ENCODE measurements around the gene ATP8A2. TPM values are rescaled to one million over a fixed set of nuclear protein-coding genes. Genes with fewer than 3 reads are reported as not detected.
A peak's percentile ranks its signal among the peaks of the same experiment; 100 is the strongest.
"Not testable (repeated sequence)": the region's sequence is repeated elsewhere in the genome, so short reads cannot be mapped to it uniquely, and the experiment has no call there.

The ATP8A2 gene
- total RNA-seq, 1 experiment from 2014 or later: 5.2 TPM

GRCh38 chr13:25772534-25772933, 400.8 kb downstream of the ATP8A2 start:
- ChIA-PET POLR2A (interaction anchor here (1.3 kb wide), 1 partner anchor 11 kb away, joined by 3 read pairs; no protein-coding TSS in a partner anchor), CTCF (interaction anchor here (1.4 kb wide), 1 partner anchor 57 kb away, joined by 3 read pairs; no protein-coding TSS in a partner anchor)
- peak; percentile 86 for TF ChIP-seq HMGA2 (CRISPR knock-in tag; IDR thresholded peaks at IDR 0.05)
- peaks cover 37% of the 10 kb centered on the region for H3K4me1 Mint-ChIP-seq
- DNase-seq (ENCODE audit: low spot score); H3K27ac Mint-ChIP-seq; H3K36me3 Mint-ChIP-seq; ATAC-seq; H3K27me3 Mint-ChIP-seq (ENCODE audit: low read depth); H3K4me3 Mint-ChIP-seq: not testable (repeated sequence)
- H3K9me3 Mint-ChIP-seq: peaks cover 12% of the 10 kb centered on the region

- peaks cover 48% of the 10 kb centered on the region for H3K4me1 Mint-ChIP-seq
- H3K4me3 Mint-ChIP-seq; DNase-seq (ENCODE audit: low spot score); CTCF ChIA-PET; H3K27ac Mint-ChIP-seq; ATAC-seq; H3K36me3 Mint-ChIP-seq; H3K9me3 Mint-ChIP-seq; POLR2A ChIA-PET; H3K27me3 Mint-ChIP-seq (ENCODE audit: low read depth): not testable (repeated sequence)
These were observed 402.3 kb downstream of the ATP8A2 start for GRCh38 chr13:25774056-25774455.

GRCh38 chr13:25775275-25775674, 403.5 kb downstream of the ATP8A2 start:
- POLR2A ChIA-PET: no interaction called here
- ATAC-seq (no peak), DNase-seq (ENCODE audit: low spot score) (no peak)
- TF ChIP-seq HMGA2 (CRISPR knock-in tag; IDR thresholded peaks at IDR 0.05): no peak
- no peak for TF ChIP-seq AFF4 (CRISPR knock-in tag; IDR thresholded peaks at IDR 0.05; ENCODE audit: borderline replicate concordance)
- no peak for TF ChIP-seq MYBL2 (CRISPR knock-in tag; IDR thresholded peaks at IDR 0.05)
- TF ChIP-seq RELA (CRISPR knock-in tag; IDR thresholded peaks at IDR 0.05; ENCODE audit: borderline replicate concordance): no peak
- TF ChIP-seq CTCF (IDR thresholded peaks at IDR 0.05): no peak
- TF ChIP-seq SP1 (CRISPR knock-in tag; conservative IDR thresholded peaks at IDR 0.05): no peak
- TF ChIP-seq NFYB (CRISPR knock-in tag; conservative IDR thresholded peaks at IDR 0.05; ENCODE audit: low read depth): no peak
- TF ChIP-seq ATF2 (CRISPR knock-in tag; IDR thresholded peaks at IDR 0.05; ENCODE audit: borderline replicate concordance, low read depth): no peak
- TF ChIP-seq ZMAT4 (CRISPR knock-in tag; IDR thresholded peaks at IDR 0.05): no peak
- no peak for TF ChIP-seq IRF2 (CRISPR knock-in tag; IDR thresholded peaks at IDR 0.05; ENCODE audit: borderline replicate concordance, low read depth)
- no peak for TF ChIP-seq ZNF671 (CRISPR knock-in tag; IDR thresholded peaks at IDR 0.05)
- TF ChIP-seq NFATC4 (CRISPR knock-in tag; IDR thresholded peaks at IDR 0.05): no peak
- TF ChIP-seq RORB (CRISPR knock-in tag; IDR thresholded peaks at IDR 0.05): no peak
- TF ChIP-seq STAT6 (CRISPR knock-in tag; conservative IDR thresholded peaks at IDR 0.05; ENCODE audit: low read depth): no peak
- no peak for TF ChIP-seq ZBTB43 (CRISPR knock-in tag; IDR thresholded peaks at IDR 0.05)
- no peak for TF ChIP-seq TCF7 (CRISPR knock-in tag; IDR thresholded peaks at IDR 0.05; ENCODE audit: low read depth)
- TF ChIP-seq GRHL2 (CRISPR knock-in tag; IDR thresholded peaks at IDR 0.05; ENCODE audit: insufficient replicate concordance, severe bottlenecking): no peak
- no peak for TF ChIP-seq MLX (CRISPR knock-in tag; IDR thresholded peaks at IDR 0.05)
- TF ChIP-seq KAT7 (CRISPR knock-in tag; IDR thresholded peaks at IDR 0.05; ENCODE audit: borderline replicate concordance): no peak
- CTCF ChIA-PET: no interaction called here
- Mint-ChIP-seq H3K9me3 (peaks cover 5% of the 10 kb centered on the region), H3K27me3 (ENCODE audit: low read depth) (no peaks in the 10 kb centered on the region), H3K36me3 (no peaks in the 10 kb centered on the region), H3K27ac (no peak overlapping the region), H3K4me3 (no peak overlapping the region), H3K4me1 (peaks cover 47% of the 10 kb centered on the region)

Data from WTC11 (cell line).